ACC112 (cell line): ENCODE results near the gene FAM20B.

Experiments
- H2AFZ ChIP-seq: fragments of 200-600 bp; sonication (generic); one replicate; pipeline ENCODE4 v1.6.0; 2017; ENCODE audit warnings: antibody characterized with exemption, low read length; ENCODE audit not compliant: unreplicated experiment
- H3K27ac ChIP-seq: fragments of 200-600 bp; sonication (generic); 2 replicates; pipeline ENCODE4 v1.5.1; 2014; ENCODE audit warnings: low read depth, mild to moderate bottlenecking, antibody characterized with exemption, low read length, moderate library complexity
- H3K27me3 ChIP-seq: fragments of 200-600 bp; sonication (generic); 2 replicates; pipeline ENCODE4 v1.6.1; 2014; ENCODE audit warnings: mild to moderate bottlenecking, antibody characterized with exemption, low read length, moderate library complexity, mixed read lengths; ENCODE audit not compliant: insufficient read depth
- H3K36me3 ChIP-seq: fragments of 200-600 bp; sonication (generic); 2 replicates; pipeline ENCODE4 v1.6.1; 2016; ENCODE audit warnings: mild to moderate bottlenecking, antibody characterized with exemption, low read length, moderate library complexity, mixed read lengths; ENCODE audit not compliant: insufficient read depth
- H3K4me1 ChIP-seq: fragments of 200-600 bp; sonication (generic); one replicate; pipeline ENCODE4 v1.6.1; 2016; ENCODE audit warnings: low read length, mixed read lengths; ENCODE audit not compliant: insufficient read depth, unreplicated experiment, control insufficient read depth
- H3K4me3 ChIP-seq: fragments of 200-600 bp; sonication (generic); 2 replicates; pipeline ENCODE4 v1.5.1; 2014; ENCODE audit warnings: mild to moderate bottlenecking, low read depth, low read length
- H3K79me2 ChIP-seq: fragments of 200-600 bp; sonication (generic); one replicate; pipeline ENCODE4 v1.6.0; 2016; ENCODE audit warnings: low read length; ENCODE audit not compliant: control insufficient read depth, unreplicated experiment, insufficient read depth

FAM20B gene

DNA sequence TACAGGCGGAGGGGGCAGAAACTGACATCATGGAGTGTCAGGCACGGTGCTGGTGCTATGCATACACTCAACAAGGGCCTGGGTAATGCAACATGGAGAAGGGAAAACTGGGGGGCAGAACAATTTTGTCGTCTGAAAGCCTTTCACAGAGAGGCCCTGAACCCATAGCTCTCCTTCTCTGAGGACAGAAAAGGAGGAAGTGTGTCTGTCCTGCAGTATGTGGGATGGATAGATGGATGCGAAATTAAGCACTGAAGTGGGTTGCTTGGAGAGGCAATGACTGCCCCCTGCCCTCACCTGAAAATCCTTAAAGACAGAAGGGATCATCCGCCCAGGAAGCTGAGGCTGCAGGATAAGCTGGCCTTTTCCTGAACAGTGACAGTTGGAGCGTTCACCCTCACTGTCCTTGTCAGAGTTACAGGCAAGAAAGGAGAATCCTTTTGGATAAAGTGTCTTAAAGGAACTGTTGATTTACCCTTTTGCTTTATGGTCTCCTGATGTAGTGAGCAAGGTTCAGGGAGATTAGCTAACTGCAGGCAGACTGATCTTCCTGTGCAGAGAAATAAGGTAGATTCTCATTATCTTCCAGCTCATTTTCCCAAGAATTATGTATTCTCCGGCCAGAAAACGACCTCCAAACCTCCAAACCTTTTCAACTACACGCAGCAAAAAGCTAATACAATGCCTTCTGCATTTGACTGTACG is 1.6 kb upstream of the FAM20B start:
- H3K4me3 ChIP-seq = no peak overlapping the region
- peaks cover 13% of the 10 kb centered on the region for H3K4me1 ChIP-seq
- H2AFZ ChIP-seq = no peak overlapping the region
- no peak overlapping the region for H3K27ac ChIP-seq
- H3K27me3 ChIP-seq = no peaks in the 10 kb centered on the region
- peaks cover 20% of the 10 kb centered on the region for H3K79me2 ChIP-seq
- H3K36me3 ChIP-seq = no peaks in the 10 kb centered on the region

DNA sequence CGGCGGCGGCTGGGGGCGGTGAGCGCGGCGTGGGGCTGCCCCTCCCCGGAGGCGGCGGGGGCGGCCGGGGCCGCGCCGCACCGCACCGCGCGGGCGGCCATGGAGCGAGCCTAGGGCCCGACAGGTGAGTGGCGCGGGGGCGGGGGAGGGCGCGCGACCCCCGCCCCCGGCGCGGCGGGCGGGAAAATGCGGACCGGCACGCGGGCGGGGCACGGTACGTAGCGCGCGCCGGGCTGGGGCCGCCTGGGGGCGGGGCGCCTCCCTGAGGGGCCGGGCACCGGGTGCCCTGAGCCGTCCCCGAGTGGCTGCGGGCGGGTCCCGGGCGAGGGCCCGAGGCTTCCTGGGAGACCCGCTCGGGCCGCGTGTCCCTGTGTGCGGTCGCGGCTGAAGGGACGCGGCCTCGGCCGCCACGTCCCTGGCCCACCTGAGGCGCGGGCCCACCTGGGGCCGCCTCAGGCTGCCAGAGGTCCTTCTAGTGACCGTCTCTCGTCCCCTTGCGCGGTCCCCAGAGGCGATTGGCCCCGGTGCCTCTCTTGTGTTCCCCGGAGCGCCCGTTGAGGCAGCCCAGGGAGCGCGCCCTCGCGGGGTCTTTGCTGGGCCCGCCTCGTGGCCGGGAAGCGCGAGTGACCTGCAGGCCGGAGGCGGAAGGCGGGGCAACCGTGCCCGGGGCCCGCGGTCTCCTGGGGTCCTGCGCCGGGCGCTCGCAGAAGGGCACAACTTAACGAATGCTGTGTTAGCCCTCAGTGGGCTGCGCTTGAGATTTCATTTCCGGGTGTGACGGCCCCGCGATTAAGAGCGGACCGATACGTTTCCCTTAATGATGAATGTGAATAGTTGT is 500 bp downstream of the FAM20B start:
- Histone ChIP-seq H3K4me3 (peak overlapping the region; percentile 91), H3K27ac (peak overlapping the region; percentile 71), H3K36me3 (no peaks in the 10 kb centered on the region), H2AFZ (peak overlapping the region; percentile 44), H3K4me1 (peaks cover 7% of the 10 kb centered on the region), H3K27me3 (no peaks in the 10 kb centered on the region), H3K79me2 (peaks cover 41% of the 10 kb centered on the region)

DNA sequence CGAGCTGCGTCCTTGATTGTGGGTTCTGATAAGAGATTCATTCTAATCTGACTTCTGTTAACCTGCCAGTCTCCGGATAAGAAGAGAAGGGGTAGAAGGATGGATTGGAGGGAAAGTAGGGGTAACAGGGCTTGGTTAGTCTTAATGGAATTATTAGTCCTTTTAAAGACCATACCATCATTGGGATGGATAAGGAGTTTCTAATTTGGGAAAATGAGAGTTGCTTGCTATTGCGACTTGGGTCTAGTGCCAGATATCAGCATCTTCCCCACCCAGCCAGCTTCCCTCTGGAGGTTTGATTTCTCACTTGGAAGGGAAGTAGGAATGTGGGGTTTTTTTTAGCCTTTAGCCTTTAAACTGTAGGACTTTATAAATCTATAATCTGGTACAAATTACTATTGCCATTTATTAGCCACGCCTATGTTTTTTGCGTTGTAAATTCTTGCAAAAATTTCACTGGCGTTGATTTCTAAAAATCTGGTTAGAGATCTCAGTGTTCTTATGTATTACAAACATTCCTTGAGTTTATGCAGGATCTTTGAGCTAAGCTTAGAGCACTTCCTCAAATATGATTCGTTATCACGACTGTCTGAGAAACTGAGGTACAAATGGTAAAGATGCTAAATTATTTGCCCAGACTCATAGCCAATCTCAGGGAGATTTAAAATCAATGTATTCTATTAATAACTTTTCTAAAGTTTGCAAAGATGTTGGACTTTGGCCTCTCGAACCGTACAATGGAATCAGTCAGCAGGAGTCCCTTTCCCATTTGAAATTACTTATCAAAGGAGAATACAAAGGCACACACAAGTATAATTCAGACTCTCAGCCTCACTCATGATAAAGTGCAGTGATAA is 1.3 kb downstream of the FAM20B start:
- peak overlapping the region; percentile 91 for H3K4me3 ChIP-seq
- H3K36me3 ChIP-seq = no peaks in the 10 kb centered on the region
- peak overlapping the region; percentile 44 for H2AFZ ChIP-seq
- peaks cover 14% of the 10 kb centered on the region for H3K4me1 ChIP-seq
- peak overlapping the region; percentile 71 for H3K27ac ChIP-seq
- H3K79me2 ChIP-seq = peaks cover 44% of the 10 kb centered on the region
- H3K27me3 ChIP-seq = no peaks in the 10 kb centered on the region

DNA sequence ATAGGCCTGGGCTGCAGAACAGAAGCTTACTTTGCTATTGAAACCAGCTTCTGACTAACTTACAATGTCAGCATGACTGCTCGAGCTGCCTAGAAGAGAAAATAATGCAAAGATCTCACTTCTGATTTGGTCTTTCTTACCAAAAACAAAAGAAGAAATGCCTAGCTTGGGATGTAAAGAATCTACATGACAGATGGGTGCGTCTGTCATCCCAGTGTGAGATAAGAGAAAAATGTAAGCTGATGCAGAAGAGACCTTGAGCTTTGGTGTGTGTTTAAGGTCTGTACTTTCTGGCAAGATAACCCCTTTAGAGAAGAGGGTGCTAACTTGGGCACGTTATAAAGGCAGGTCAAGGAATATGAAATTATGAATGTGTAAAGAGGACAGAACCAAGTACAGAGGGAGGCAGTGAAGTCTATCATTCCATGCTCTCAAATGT is 3.6 kb downstream of the FAM20B start:
- Histone ChIP-seq H3K79me2 (peaks cover 58% of the 10 kb centered on the region), H3K36me3 (no peaks in the 10 kb centered on the region), H3K27me3 (no peaks in the 10 kb centered on the region), H3K4me1 (peaks cover 29% of the 10 kb centered on the region), H2AFZ (no peak overlapping the region), H3K27ac (no peak overlapping the region), H3K4me3 (no peak overlapping the region)

GRCh38 chr1:179030130-179030529 is 4.4 kb downstream of the FAM20B start:
- Histone ChIP-seq H3K4me1 (peaks cover 37% of the 10 kb centered on the region), H3K36me3 (no peaks in the 10 kb centered on the region), H2AFZ (no peak overlapping the region), H3K27ac (no peak overlapping the region), H3K4me3 (no peak overlapping the region), H3K27me3 (no peaks in the 10 kb centered on the region), H3K79me2 (peaks cover 64% of the 10 kb centered on the region)

DNA sequence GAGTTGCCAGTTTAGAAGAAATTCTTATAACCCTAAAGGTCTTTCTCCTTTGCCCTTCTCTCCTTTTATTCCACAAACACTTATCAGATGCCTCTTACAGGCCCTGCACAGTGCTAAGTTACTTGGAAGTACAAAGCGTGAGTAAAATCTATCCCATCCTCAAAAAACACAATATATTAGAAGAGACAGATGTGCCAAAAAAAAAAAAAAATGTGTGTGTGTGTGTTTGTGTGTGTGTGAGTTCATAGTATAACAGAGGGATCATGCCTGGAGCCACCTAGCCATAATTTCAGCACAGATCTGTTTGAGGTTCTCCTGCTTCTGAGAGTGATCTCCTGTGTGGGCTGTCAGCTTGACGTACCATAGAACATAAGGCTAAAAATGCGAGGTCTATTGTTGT is 5.0 kb downstream of the FAM20B start:
- H3K36me3 ChIP-seq = no peaks in the 10 kb centered on the region
- no peak overlapping the region for H3K27ac ChIP-seq
- peaks cover 70% of the 10 kb centered on the region for H3K79me2 ChIP-seq
- H3K4me3 ChIP-seq = no peak overlapping the region
- H3K4me1 ChIP-seq = peaks cover 41% of the 10 kb centered on the region
- H2AFZ ChIP-seq = no peak overlapping the region
- H3K27me3 ChIP-seq = no peaks in the 10 kb centered on the region

- no peaks in the 10 kb centered on the region for H3K27me3 ChIP-seq
- H3K4me1 ChIP-seq = peaks cover 41% of the 10 kb centered on the region
- no peak overlapping the region for H3K4me3 ChIP-seq
- peaks cover 71% of the 10 kb centered on the region for H3K79me2 ChIP-seq
- no peaks in the 10 kb centered on the region for H3K36me3 ChIP-seq
- no peak overlapping the region for H3K27ac ChIP-seq
- H2AFZ ChIP-seq = no peak overlapping the region
Measured at GRCh38 chr1:179031284-179031683, 5.6 kb downstream of the FAM20B start.

DNA sequence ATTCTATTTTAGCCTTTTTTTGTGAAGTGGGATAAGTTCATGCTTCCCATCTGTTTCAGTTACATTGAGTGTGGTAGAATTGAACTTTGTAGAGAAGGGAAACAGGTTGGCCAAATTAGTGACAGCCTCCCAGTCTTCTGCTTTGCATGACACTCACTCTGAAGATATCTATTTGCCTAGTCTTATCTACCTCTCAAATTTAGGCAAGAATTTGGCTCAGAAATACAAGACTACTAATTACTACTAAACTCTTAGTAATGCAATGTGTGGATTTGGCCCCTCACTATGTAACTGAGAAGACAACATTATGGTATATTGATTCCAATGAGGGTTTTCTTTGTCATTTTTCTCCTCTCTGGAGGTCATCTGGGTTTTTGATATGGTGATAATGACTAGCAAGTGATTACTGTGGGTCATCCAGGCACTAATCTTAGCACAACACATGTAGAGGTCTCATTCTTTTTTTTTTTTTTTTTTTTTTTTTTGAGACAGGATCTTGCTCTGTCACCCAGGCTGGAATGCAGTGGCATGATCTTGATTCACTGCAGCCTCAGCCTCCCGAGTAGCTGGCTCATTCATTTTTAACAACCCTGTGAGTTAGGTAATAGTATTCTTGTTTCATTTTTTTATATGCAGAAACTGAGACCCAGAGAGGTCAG is 6.3 kb downstream of the FAM20B start:
- H3K27ac ChIP-seq = 0 out of 2 replicates have a peak overlapping the region, but pooled peaks have one; percentile 7
- peak overlapping the region; percentile 47 for H2AFZ ChIP-seq
- H3K79me2 ChIP-seq = peaks cover 78% of the 10 kb centered on the region
- H3K27me3 ChIP-seq = no peaks in the 10 kb centered on the region
- H3K4me3 ChIP-seq = 0 out of 2 replicates have a peak overlapping the region, but pooled peaks have one; percentile 32
- H3K4me1 ChIP-seq = peaks cover 47% of the 10 kb centered on the region
- no peaks in the 10 kb centered on the region for H3K36me3 ChIP-seq

DNA sequence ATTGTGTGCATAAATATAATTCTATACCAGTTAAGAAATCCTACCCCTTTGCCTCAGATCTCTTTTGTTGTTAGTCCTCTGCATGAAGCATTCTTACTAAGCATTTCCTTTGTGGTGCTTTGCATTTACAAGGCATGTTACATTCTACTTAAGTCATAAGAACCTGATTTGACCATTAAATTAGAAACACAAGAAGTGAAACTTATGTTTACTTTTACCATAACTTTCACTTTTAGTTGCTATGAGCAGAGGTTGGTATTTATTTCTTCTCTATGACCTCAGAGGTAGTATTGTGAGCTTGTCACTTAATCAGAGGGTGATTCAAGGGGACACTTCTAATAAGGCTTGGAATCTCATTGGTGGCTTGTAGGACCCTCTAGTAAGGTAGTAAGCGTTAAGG is 9.0 kb downstream of the FAM20B start:
- H3K27me3 ChIP-seq = no peaks in the 10 kb centered on the region
- peak overlapping the region; percentile 41; the same call in 1 of the 2 replicates for H3K4me3 ChIP-seq
- no peaks in the 10 kb centered on the region for H3K36me3 ChIP-seq
- H3K4me1 ChIP-seq = peaks cover 62% of the 10 kb centered on the region
- H2AFZ ChIP-seq = no peak overlapping the region
- H3K27ac ChIP-seq = peak overlapping the region; percentile 69
- H3K79me2 ChIP-seq = peaks cover 66% of the 10 kb centered on the region
